HepG2 (cell line): ENCODE results near the gene PRSS48. TPM values are rescaled to one million over a fixed set of nuclear protein-coding genes. Genes with fewer than 3 reads are reported as not detected.

Source experiments
- ARNT2 ChIP-seq: sonication (generic); formaldehyde crosslinking; IDR thresholded peaks from 2 replicates; pipeline ENCODE4 v1.8.0; 2022; ENCODE audit warnings: mild to moderate bottlenecking, low read depth, missing genetic modification reagents, moderate library complexity
- ATF4 ChIP-seq, 2 experiments: fragments of 450-650 bp in 1 of 2; sonication (generic) in 1 of 2; formaldehyde crosslinking; IDR thresholded peaks; 2 replicates each; pipeline versions ENCODE4 v1.5.0 to v1.8.0; 2020 to 2022; ENCODE audit warnings: mild to moderate bottlenecking in 1 of 2, missing genetic modification reagents in 1 of 2
- CENPT ChIP-seq: sonication (generic); formaldehyde crosslinking; IDR thresholded peaks from 2 replicates; pipeline ENCODE4 v1.8.0; 2022; ENCODE audit warnings: low read depth, mild to moderate bottlenecking, moderate library complexity, missing genetic modification reagents
- IRF2 ChIP-seq: IDR thresholded peaks from 2 replicates; pipeline ENCODE4 v1.6.1; 2018; ENCODE audit warnings: missing genetic modification reagents, missing compliant biosample characterization
- KAT8 ChIP-seq: IDR thresholded peaks from 2 replicates; pipeline ENCODE4 v1.6.1; 2016; ENCODE audit warnings: missing genetic modification reagents, missing compliant biosample characterization
- KLF9 ChIP-seq: IDR thresholded peaks from 2 replicates; pipeline ENCODE4 v1.6.1; 2016; ENCODE audit warnings: low read depth
- NFIC ChIP-seq: IDR thresholded peaks from 2 replicates; pipeline ENCODE4 v1.6.1; 2012; ENCODE audit warnings: mild to moderate bottlenecking, low read length, inconsistent platforms
- RXRA ChIP-seq: sonication (generic); formaldehyde crosslinking; IDR thresholded peaks from 2 replicates; pipeline ENCODE4 v1.5.1; 2020; ENCODE audit warnings: missing genetic modification reagents
- SOX6 ChIP-seq, 2 experiments: fragments of 450-650 bp in 1 of 2; sonication (generic) in 1 of 2; formaldehyde crosslinking in 1 of 2; IDR thresholded peaks; 2 replicates each; pipeline versions ENCODE4 v1.4.0 to v1.6.1; 2017 to 2020; ENCODE audit warnings: antibody characterized with exemption in 1 of 2, mild to moderate bottlenecking in 1 of 2, missing genetic modification reagents in 1 of 2
- SYNCRIP ChIP-seq: fragments of 200-400 bp; formaldehyde crosslinking; IDR thresholded peaks from 2 replicates; pipeline ENCODE4 v1.6.1; 2018; ENCODE audit warnings: mild to moderate bottlenecking, low read depth, low read length; ENCODE audit not compliant: insufficient read depth
- ZEB1 ChIP-seq: IDR thresholded peaks from 2 replicates; pipeline ENCODE4 v1.6.1; 2012; ENCODE audit warnings: mild to moderate bottlenecking, low read depth, inconsistent platforms; ENCODE audit not compliant: insufficient replicate concordance
- ZFP62 ChIP-seq: sonication (generic); formaldehyde crosslinking; IDR thresholded peaks from 2 replicates; pipeline ENCODE4 v1.4.0; 2020; ENCODE audit warnings: missing genetic modification reagents
- ZNF143 ChIP-seq: sonication (generic); formaldehyde crosslinking; IDR thresholded peaks from 2 replicates; pipeline ENCODE4 v1.4.0; 2020; ENCODE audit warnings: missing genetic modification reagents
- ZNF280D ChIP-seq: sonication (generic); formaldehyde crosslinking; IDR thresholded peaks from 2 replicates; pipeline ENCODE4 v1.5.1; 2020; ENCODE audit warnings: mild to moderate bottlenecking, missing genetic modification reagents
- ZNF354B ChIP-seq: sonication (generic); formaldehyde crosslinking; IDR thresholded peaks from 2 replicates; pipeline ENCODE4 v1.8.0; 2022; ENCODE audit warnings: mild to moderate bottlenecking, missing genetic modification reagents
- ZNF414 ChIP-seq: sonication (generic); formaldehyde crosslinking; IDR thresholded peaks from 2 replicates; pipeline ENCODE4 v1.5.0; 2020; ENCODE audit warnings: missing genetic modification reagents
- ZNF652 ChIP-seq: IDR thresholded peaks from 2 replicates; pipeline ENCODE4 v1.6.1; 2016; ENCODE audit warnings: low read depth, borderline replicate concordance
- ZNF660 ChIP-seq: sonication (generic); formaldehyde crosslinking; IDR thresholded peaks from 2 replicates; pipeline ENCODE4 v1.5.1; 2020; ENCODE audit warnings: mild to moderate bottlenecking, low read depth, missing genetic modification reagents, borderline replicate concordance
- ZNF891 ChIP-seq: sonication (generic); formaldehyde crosslinking; IDR thresholded peaks from 2 replicates; pipeline ENCODE4 v1.5.0; 2020; ENCODE audit warnings: mild to moderate bottlenecking, missing genetic modification reagents
- polyA plus RNA-seq, 8 experiments: library from polyadenylated mRNA; depleted of rRNA in 3 of 8; stranded (reverse) in 7 of 8; unstranded in 1 of 8; fragments of >200 nt; fragmentation: Illumina TruSeq in 4 of 8; extraction: Trizol in 4 of 8; gene quantifications; 2 replicates each; pipeline versions ENCODE4 v1.2.1 to v1.2.3, GENCODE V29; 2011 to 2016; ENCODE audit warnings: low read depth in 4 of 8, missing spikeins in 1 of 8, mixed read lengths in 1 of 8; ENCODE audit not compliant: insufficient read depth in 1 of 8
- total RNA-seq, 5 experiments: library from RNA; depleted of rRNA; stranded (reverse); fragments of >200 nt; fragmentation: Illumina TruSeq; extraction: Trizol; gene quantifications; 2 replicates each; pipeline ENCODE4 v1.2.3, GENCODE V29; 2016; ENCODE audit warnings: low read depth in 1 of 5
- TF ChIP-seq, protein P1 (sequence below): sonication (generic); formaldehyde crosslinking; IDR thresholded peaks from 2 replicates; pipeline ENCODE4 v1.4.0; 2020; ENCODE audit warnings: missing genetic modification reagents, borderline replicate concordance
- TF ChIP-seq, protein P2 (sequence below): sonication (generic); formaldehyde crosslinking; IDR thresholded peaks from 2 replicates; pipeline ENCODE4 v1.4.0; 2020; ENCODE audit warnings: mild to moderate bottlenecking, low read depth, missing genetic modification reagents

The PRSS48 gene
- total and polyA plus RNA-seq, 2 of the 13 experiments (the other 11 are each of a cell fraction or from before 2014, with no cell fraction given): not detected

DNA sequence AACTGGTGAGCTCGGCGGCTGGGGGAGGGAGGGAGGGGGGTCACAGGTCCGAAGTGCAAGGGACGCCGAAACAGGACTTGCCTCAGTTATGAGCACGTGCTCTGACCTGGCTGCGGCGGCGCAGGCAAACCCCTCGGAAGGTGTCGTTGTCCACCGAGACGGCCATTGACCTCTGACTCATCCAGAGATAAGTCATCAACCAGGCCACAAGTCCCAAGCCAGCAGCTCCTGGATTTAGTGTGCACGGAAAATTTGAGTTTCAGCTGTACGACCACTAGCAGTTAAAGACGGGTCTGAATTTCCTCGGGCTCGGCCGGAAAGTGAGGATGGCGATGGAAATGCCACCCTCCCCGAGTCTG lies 47.8 kb downstream of the PRSS48 start (continued):
- TF ChIP-seq ZNF660 (CRISPR knock-in tag): no peak
- peak; percentile 98 for TF ChIP-seq RXRA (CRISPR knock-in tag)
- TF ChIP-seq ZNF652 (CRISPR knock-in tag): no peak
- TF ChIP-seq SYNCRIP: no peak
- TF ChIP-seq KLF9 (CRISPR knock-in tag): no peak
- TF ChIP-seq ARNT2 (CRISPR knock-in tag): 0 out of 2 replicates have a peak, but pooled peaks have one; percentile 19
- no peak for TF ChIP-seq ZFP62 (CRISPR knock-in tag)
- TF ChIP-seq ZNF354B: 0 out of 2 replicates have a peak, but pooled peaks have one; percentile 39
- peak; percentile 83 for TF ChIP-seq ZNF414 (CRISPR knock-in tag)
- 0 out of 2 replicates have a peak, but pooled peaks have one; percentile 20 for TF ChIP-seq ZNF143 (CRISPR knock-in tag)
- TF ChIP-seq NFIC: no peak; the same call in 1 of the 2 replicates
- TF ChIP-seq ATF4 (CRISPR knock-in tag; IDR thresholded peaks at IDR 0.05): peak in 1 of 2 experiments; percentile 83; a peak in 2 of 4 replicates
- TF ChIP-seq ZNF280D (CRISPR knock-in tag): 0 out of 2 replicates have a peak, but pooled peaks have one; percentile 23
- no peak for TF ChIP-seq ZEB1
- TF ChIP-seq, protein P1, sequence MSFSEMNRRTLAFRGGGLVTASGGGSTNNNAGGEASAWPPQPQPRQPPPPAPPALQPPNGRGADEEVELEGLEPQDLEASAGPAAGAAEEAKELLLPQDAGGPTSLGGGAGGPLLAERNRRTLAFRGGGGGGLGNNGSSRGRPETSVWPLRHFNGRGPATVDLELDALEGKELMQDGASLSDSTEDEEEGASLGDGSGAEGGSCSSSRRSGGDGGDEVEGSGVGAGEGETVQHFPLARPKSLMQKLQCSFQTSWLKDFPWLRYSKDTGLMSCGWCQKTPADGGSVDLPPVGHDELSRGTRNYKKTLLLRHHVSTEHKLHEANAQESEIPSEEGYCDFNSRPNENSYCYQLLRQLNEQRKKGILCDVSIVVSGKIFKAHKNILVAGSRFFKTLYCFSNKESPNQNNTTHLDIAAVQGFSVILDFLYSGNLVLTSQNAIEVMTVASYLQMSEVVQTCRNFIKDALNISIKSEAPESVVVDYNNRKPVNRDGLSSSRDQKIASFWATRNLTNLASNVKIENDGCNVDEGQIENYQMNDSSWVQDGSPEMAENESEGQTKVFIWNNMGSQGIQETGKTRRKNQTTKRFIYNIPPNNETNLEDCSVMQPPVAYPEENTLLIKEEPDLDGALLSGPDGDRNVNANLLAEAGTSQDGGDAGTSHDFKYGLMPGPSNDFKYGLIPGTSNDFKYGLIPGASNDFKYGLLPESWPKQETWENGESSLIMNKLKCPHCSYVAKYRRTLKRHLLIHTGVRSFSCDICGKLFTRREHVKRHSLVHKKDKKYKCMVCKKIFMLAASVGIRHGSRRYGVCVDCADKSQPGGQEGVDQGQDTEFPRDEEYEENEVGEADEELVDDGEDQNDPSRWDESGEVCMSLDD: no peak; the same call in 1 of the 2 replicates
- TF ChIP-seq SOX6 (IDR thresholded peaks at IDR 0.05): no peak
- peak; percentile 88 for TF ChIP-seq SOX6 (CRISPR knock-in tag; IDR thresholded peaks at IDR 0.05)
- TF ChIP-seq, protein P2, sequence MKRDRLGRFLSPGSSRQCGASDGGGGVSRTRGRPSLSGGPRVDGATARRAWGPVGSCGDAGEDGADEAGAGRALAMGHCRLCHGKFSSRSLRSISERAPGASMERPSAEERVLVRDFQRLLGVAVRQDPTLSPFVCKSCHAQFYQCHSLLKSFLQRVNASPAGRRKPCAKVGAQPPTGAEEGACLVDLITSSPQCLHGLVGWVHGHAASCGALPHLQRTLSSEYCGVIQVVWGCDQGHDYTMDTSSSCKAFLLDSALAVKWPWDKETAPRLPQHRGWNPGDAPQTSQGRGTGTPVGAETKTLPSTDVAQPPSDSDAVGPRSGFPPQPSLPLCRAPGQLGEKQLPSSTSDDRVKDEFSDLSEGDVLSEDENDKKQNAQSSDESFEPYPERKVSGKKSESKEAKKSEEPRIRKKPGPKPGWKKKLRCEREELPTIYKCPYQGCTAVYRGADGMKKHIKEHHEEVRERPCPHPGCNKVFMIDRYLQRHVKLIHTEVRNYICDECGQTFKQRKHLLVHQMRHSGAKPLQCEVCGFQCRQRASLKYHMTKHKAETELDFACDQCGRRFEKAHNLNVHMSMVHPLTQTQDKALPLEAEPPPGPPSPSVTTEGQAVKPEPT (CRISPR knock-in tag): no peak
- peak; percentile 91 for TF ChIP-seq IRF2 (CRISPR knock-in tag)
- no peak for TF ChIP-seq ZNF891 (CRISPR knock-in tag)
- no peak for TF ChIP-seq CENPT (CRISPR knock-in tag)
- no peak; the same call in 1 of the 2 replicates for TF ChIP-seq KAT8 (CRISPR knock-in tag)
